H9 (cell line): Measurements from ENCODE around the gene ARFGEF3. TPM values are rescaled to one million over a fixed set of nuclear protein-coding genes. Genes with fewer than 3 reads are reported as not detected.

Experiments
- DNase-seq: peaks from one replicate; pipeline ENCODE4 v3.0.0-alpha.2; 2017
- H2AFZ ChIP-seq: one replicate; pipeline ENCODE4 v1.6.1; 2013; ENCODE audit warnings: mild to moderate bottlenecking, low read length, control low read depth, moderate library complexity
- H2AK5ac ChIP-seq: 2 replicates; pipeline ENCODE4 v1.6.1; 2013; ENCODE audit warnings: low read length, control low read depth, mixed read lengths; ENCODE audit not compliant: insufficient read length
- H2BK120ac ChIP-seq: one replicate; pipeline ENCODE4 v1.6.1; 2013; ENCODE audit warnings: low read depth, mild to moderate bottlenecking, low read length, control low read depth, inconsistent platforms; ENCODE audit not compliant: poor library complexity, severe bottlenecking
- H2BK12ac ChIP-seq: 2 replicates; pipeline ENCODE4 v1.6.1; 2013; ENCODE audit warnings: low read length, control low read depth, mixed read lengths, low read depth; ENCODE audit not compliant: insufficient read length
- H2BK15ac ChIP-seq: 2 replicates; pipeline ENCODE4 v1.6.1; 2013; ENCODE audit warnings: low read depth, low read length, control low read depth
- H2BK20ac ChIP-seq: one replicate; pipeline ENCODE4 v1.6.1; 2013; ENCODE audit warnings: low read depth, mild to moderate bottlenecking, low read length, control low read depth, inconsistent platforms; ENCODE audit not compliant: poor library complexity, severe bottlenecking
- H2BK5ac ChIP-seq: 2 replicates; pipeline ENCODE4 v1.6.1; 2013; ENCODE audit warnings: low read length, control low read depth, mixed read lengths; ENCODE audit not compliant: insufficient read length
- H3K14ac ChIP-seq: 2 replicates; pipeline ENCODE4 v1.6.1; 2013; ENCODE audit warnings: low read length, control low read depth; ENCODE audit not compliant: insufficient read depth
- H3K18ac ChIP-seq: 2 replicates; pipeline ENCODE4 v1.6.1; 2013; ENCODE audit warnings: low read depth, mild to moderate bottlenecking, mixed read lengths, low read length, control low read depth; ENCODE audit not compliant: insufficient read length
- H3K23ac ChIP-seq: 2 replicates; pipeline ENCODE4 v1.6.1; 2013; ENCODE audit warnings: low read length, control low read depth, mixed read lengths, low read depth; ENCODE audit not compliant: insufficient read length
- H3K23me2 ChIP-seq: 2 replicates; pipeline ENCODE4 v1.6.1; 2013; ENCODE audit warnings: low read depth, mild to moderate bottlenecking, mixed read lengths, low read length, control low read depth; ENCODE audit not compliant: insufficient read length, poor library complexity, severe bottlenecking
- H3K27ac ChIP-seq: 2 replicates; pipeline ENCODE4 v1.5.1; 2013; ENCODE audit warnings: low read length, control low read depth, mixed read lengths, low read depth; ENCODE audit not compliant: insufficient read length
- H3K27me3 ChIP-seq: 2 replicates; pipeline ENCODE4 v1.6.1; 2013; ENCODE audit warnings: low read length, control low read depth, inconsistent platforms; ENCODE audit not compliant: insufficient read depth
- H3K4ac ChIP-seq: 2 replicates; pipeline ENCODE4 v1.6.1; 2013; ENCODE audit warnings: low read depth, mild to moderate bottlenecking, control low read depth, inconsistent platforms, low read length, moderate library complexity
- H3K4me1 ChIP-seq: 2 replicates; pipeline ENCODE4 v1.6.1; 2013; ENCODE audit warnings: low read length, control low read depth, inconsistent platforms; ENCODE audit not compliant: insufficient read depth
- H3K4me2 ChIP-seq: 2 replicates; pipeline ENCODE4 v1.6.1; 2013; ENCODE audit warnings: low read length, control low read depth, mixed read lengths; ENCODE audit not compliant: insufficient read length, insufficient read depth
- H3K56ac ChIP-seq: 2 replicates; pipeline ENCODE4 v1.6.1; 2013; ENCODE audit warnings: low read depth, mild to moderate bottlenecking, mixed read lengths, low read length, control low read depth; ENCODE audit not compliant: insufficient read length
- H3K79me1 ChIP-seq: 2 replicates; pipeline ENCODE4 v1.6.1; 2013; ENCODE audit warnings: low read depth, mild to moderate bottlenecking, moderate library complexity, low read length, control low read depth, inconsistent platforms; ENCODE audit not compliant: insufficient read depth, poor library complexity, severe bottlenecking
- H3K79me2 ChIP-seq: 2 replicates; pipeline ENCODE4 v1.6.1; 2013; ENCODE audit warnings: low read length, control low read depth, inconsistent platforms; ENCODE audit not compliant: insufficient read depth
- H3K9ac ChIP-seq: 2 replicates; pipeline ENCODE4 v1.6.1; 2013; ENCODE audit warnings: low read length, control low read depth, mixed read lengths; ENCODE audit not compliant: insufficient read length; ENCODE audit errors: extremely low read depth
- H3K9me3 ChIP-seq: one replicate; pipeline ENCODE4 v1.6.1; 2013; ENCODE audit warnings: low read depth, low read length, inconsistent platforms; ENCODE audit not compliant: control insufficient read depth
- H3T11ph ChIP-seq: one replicate; pipeline ENCODE4 v1.6.1; 2013; ENCODE audit warnings: mild to moderate bottlenecking, low read length, control low read depth, inconsistent platforms
- H4K20me1 ChIP-seq: one replicate; pipeline ENCODE4 v1.6.1; 2013; ENCODE audit not compliant: control insufficient read depth, insufficient read length, insufficient read depth
- H4K5ac ChIP-seq: 2 replicates; pipeline ENCODE4 v1.6.1; 2013; ENCODE audit warnings: low read depth, mild to moderate bottlenecking, mixed read lengths, low read length, control low read depth; ENCODE audit not compliant: insufficient read length
- H4K8ac ChIP-seq: replicated peaks from 2 replicates; pipeline ENCODE4 v1.6.1; 2013; ENCODE audit warnings: low read length, control low read depth, mixed read lengths, low read depth; ENCODE audit not compliant: insufficient read length
- H4K91ac ChIP-seq: 2 replicates; pipeline ENCODE4 v1.6.1; 2013; ENCODE audit warnings: low read depth, mild to moderate bottlenecking, moderate library complexity, mixed read lengths, low read length, control low read depth; ENCODE audit not compliant: insufficient read length
- H3K27ac Mint-ChIP-seq, 3 experiments: 2 replicates in 2 of 3; 3 replicates in 1 of 3; pipeline ENCODE4 v1.8.0; 2020 to 2021; ENCODE audit warnings: mixed read lengths in 3 of 3, mild to moderate bottlenecking in 1 of 3, moderate library complexity in 1 of 3
- H3K27me3 Mint-ChIP-seq: 2 replicates; pipeline ENCODE4 v1.8.0; 2021; ENCODE audit warnings: low read depth, mild to moderate bottlenecking, moderate library complexity, mixed read lengths
- H3K36me3 Mint-ChIP-seq, 3 experiments: 2 replicates in 2 of 3; 3 replicates in 1 of 3; pipeline ENCODE4 v1.8.0; 2020 to 2021; ENCODE audit warnings: low read depth in 3 of 3, mixed read lengths in 3 of 3; ENCODE audit not compliant: insufficient read depth in 1 of 3
- H3K4me1 Mint-ChIP-seq, 2 experiments: 2 replicates each; pipeline ENCODE4 v1.8.0; 2020; ENCODE audit warnings: mixed read lengths in 2 of 2
- H3K4me3 Mint-ChIP-seq, 2 experiments: 2 replicates in 1 of 2; 3 replicates in 1 of 2; pipeline ENCODE4 v1.8.0; 2020 to 2021; ENCODE audit warnings: mild to moderate bottlenecking in 2 of 2, mixed read lengths in 2 of 2, moderate library complexity in 1 of 2
- H3K9me3 Mint-ChIP-seq, 2 experiments: 2 replicates in 1 of 2; 3 replicates in 1 of 2; pipeline ENCODE4 v1.8.0; 2020; ENCODE audit warnings: mild to moderate bottlenecking in 2 of 2, mixed read lengths in 2 of 2, moderate library complexity in 1 of 2
- WGBS: extraction: QIAGEN DNeasy Blood & Tissue Kit; methylation state at CpG from one replicate; pipeline ENCODE4 v1.1.7; 2013; ENCODE audit warnings: missing lambda C conversion rate, low lambda C conversion rate, mixed read lengths; ENCODE audit not compliant: insufficient read length; ENCODE audit errors: extremely low coverage; 5-methylcytosine and 5-hydroxymethylcytosine counted together
- total RNA-seq: library from RNA; stranded (reverse); gene quantifications from 2 replicates; pipeline ENCODE4 v1.2.1, GENCODE V29; 2021
- TF ChIP-seq, protein P1 (sequence below): fragments of 200-600 bp; sonication (generic); conservative IDR thresholded peaks from 3 replicates; pipeline ENCODE4 v1.8.0; 2021; ENCODE audit warnings: antibody characterized with exemption, mild to moderate bottlenecking

Gene ARFGEF3
- total RNA-seq, 1 experiment from 2014 or later: 13.7 TPM

DNA sequence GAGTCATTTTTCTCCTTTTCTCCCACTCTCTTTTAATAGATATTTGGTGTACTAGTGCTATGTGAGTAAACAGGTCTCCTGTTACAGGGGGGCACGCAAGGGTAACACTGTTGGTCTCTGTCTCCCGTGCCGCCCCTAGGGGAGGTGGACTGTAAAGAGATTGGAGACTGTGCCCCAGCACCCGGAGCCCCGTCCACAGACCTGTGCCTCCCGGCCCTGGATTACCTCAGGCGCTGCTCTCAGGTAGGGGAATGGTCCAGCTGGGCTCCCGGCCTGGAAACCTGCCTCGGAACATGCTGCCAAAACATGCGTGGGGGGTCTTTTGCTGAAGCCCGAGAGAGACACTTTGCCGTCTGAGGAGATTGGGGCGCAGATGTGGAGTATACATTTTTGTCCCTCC lies 149.5 kb downstream of the ARFGEF3 start:
- no CpG with 5 or more reads among the region's 13 CpGs for WGBS
- Mint-ChIP-seq H3K27me3 (no peaks in the 10 kb centered on the region), H3K36me3 (peaks cover 0 to 41% (median 18%) of the 10 kb centered on the region in 3 experiments; a peak in 4 of 7 replicates), H3K9me3 (no peaks in the 10 kb centered on the region), H3K4me1 (0 out of 4 replicates have a peak, but pooled peaks cover 0 to 5% of the 10 kb centered on the region in 2 experiments), H3K4me3 (no peak overlapping the region), H3K27ac (no peak overlapping the region)
- Histone ChIP-seq H3K56ac (no peak overlapping the region), H2BK5ac (no peak overlapping the region), H2BK20ac (no peak overlapping the region), H3K23me2 (no peaks in the 10 kb centered on the region), H3T11ph (no peak overlapping the region), H3K18ac (no peak overlapping the region), H3K27me3 (no peaks in the 10 kb centered on the region), H4K8ac (no peak overlapping the region), H3K9me3 (no peaks in the 10 kb centered on the region), H2BK12ac (no peak overlapping the region), H4K5ac (no peak overlapping the region), H2BK15ac (no peak overlapping the region), H3K23ac (no peak overlapping the region), H2BK120ac (no peak overlapping the region), H4K20me1 (no peaks in the 10 kb centered on the region), H3K79me1 (no peaks in the 10 kb centered on the region), H2AFZ (no peak overlapping the region), H3K4ac (no peak overlapping the region), H3K79me2 (no peaks in the 10 kb centered on the region), H3K27ac (no peak overlapping the region), H2AK5ac (no peak overlapping the region), H3K4me1 (no peaks in the 10 kb centered on the region), H4K91ac (no peak overlapping the region), H3K4me2 (no peak overlapping the region), H3K9ac (no peak overlapping the region), H3K14ac (no peak overlapping the region)
- no peak for DNase-seq
- TF ChIP-seq, protein P1, sequence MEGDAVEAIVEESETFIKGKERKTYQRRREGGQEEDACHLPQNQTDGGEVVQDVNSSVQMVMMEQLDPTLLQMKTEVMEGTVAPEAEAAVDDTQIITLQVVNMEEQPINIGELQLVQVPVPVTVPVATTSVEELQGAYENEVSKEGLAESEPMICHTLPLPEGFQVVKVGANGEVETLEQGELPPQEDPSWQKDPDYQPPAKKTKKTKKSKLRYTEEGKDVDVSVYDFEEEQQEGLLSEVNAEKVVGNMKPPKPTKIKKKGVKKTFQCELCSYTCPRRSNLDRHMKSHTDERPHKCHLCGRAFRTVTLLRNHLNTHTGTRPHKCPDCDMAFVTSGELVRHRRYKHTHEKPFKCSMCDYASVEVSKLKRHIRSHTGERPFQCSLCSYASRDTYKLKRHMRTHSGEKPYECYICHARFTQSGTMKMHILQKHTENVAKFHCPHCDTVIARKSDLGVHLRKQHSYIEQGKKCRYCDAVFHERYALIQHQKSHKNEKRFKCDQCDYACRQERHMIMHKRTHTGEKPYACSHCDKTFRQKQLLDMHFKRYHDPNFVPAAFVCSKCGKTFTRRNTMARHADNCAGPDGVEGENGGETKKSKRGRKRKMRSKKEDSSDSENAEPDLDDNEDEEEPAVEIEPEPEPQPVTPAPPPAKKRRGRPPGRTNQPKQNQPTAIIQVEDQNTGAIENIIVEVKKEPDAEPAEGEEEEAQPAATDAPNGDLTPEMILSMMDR: no peak
